HEK293T (cell line): ENCODE results near the gene HAT1.
"Not testable (repeated sequence)": the region's sequence is repeated elsewhere in the genome, so short reads cannot be mapped to it uniquely, and the experiment has no call there.

Experiments used
- CTCF ChIA-PET: fragments of 350-600 bp; formaldehyde crosslinking; extraction: SDS; loops from one replicate; lab custom pipeline; 2021; ENCODE audit warnings: antibody characterized with exemption, inconsistent platforms; lab: Yijun Ruan, JAX
- POLR2A ChIA-PET: fragments of 350-600 bp; formaldehyde crosslinking; extraction: SDS; loops from one replicate; lab custom pipeline; 2020; ENCODE audit warnings: antibody characterized with exemption, inconsistent platforms; lab: Yijun Ruan, JAX
- DNase-seq: peaks from one replicate; pipeline ENCODE4 v3.0.0; 2012; ENCODE audit warnings: mixed read lengths; ENCODE audit errors: extremely low spot score
- ARNT ChIP-seq: fragments of 450-650 bp; IDR thresholded peaks from 2 replicates; pipeline ENCODE4 v1.6.1; 2017; ENCODE audit warnings: mild to moderate bottlenecking
- BHLHE40 ChIP-seq: fragments of 450-650 bp; IDR thresholded peaks from 2 replicates; pipeline ENCODE4 v1.6.1; 2016; ENCODE audit warnings: mild to moderate bottlenecking, moderate library complexity, borderline replicate concordance
- CTBP1 ChIP-seq: fragments of 450-650 bp; IDR thresholded peaks from 2 replicates; pipeline ENCODE4 v1.6.1; 2016; ENCODE audit warnings: borderline replicate concordance
- ELF4 ChIP-seq: fragments of 450-650 bp; IDR thresholded peaks from 2 replicates; pipeline ENCODE4 v1.6.1; 2017; ENCODE audit warnings: antibody characterized with exemption
- FOXA1 ChIP-seq: fragments of 450-650 bp; IDR thresholded peaks from 2 replicates; pipeline ENCODE4 v1.6.1; 2016; ENCODE audit warnings: mild to moderate bottlenecking
- FOXK2 ChIP-seq: fragments of 450-650 bp; IDR thresholded peaks from 2 replicates; pipeline ENCODE4 v1.6.1; 2016; ENCODE audit warnings: mild to moderate bottlenecking
- FOXM1 ChIP-seq: fragments of 450-650 bp; IDR thresholded peaks from 2 replicates; pipeline ENCODE4 v1.6.1; 2017; ENCODE audit warnings: mild to moderate bottlenecking, borderline replicate concordance
- HDGF ChIP-seq: fragments of 450-650 bp; IDR thresholded peaks from 2 replicates; pipeline ENCODE4 v1.6.1; 2017; ENCODE audit warnings: antibody characterized with exemption, borderline replicate concordance
- L3MBTL2 ChIP-seq: fragments of 450-650 bp; conservative IDR thresholded peaks from 2 replicates; pipeline ENCODE4 v1.6.1; 2016; ENCODE audit warnings: mild to moderate bottlenecking
- LEF1 ChIP-seq: fragments of 450-650 bp; IDR thresholded peaks from 2 replicates; pipeline ENCODE4 v1.6.1; 2017; ENCODE audit warnings: mild to moderate bottlenecking, borderline replicate concordance
- NFRKB ChIP-seq: fragments of 450-650 bp; IDR thresholded peaks from 2 replicates; pipeline ENCODE4 v1.6.1; 2016; ENCODE audit warnings: mild to moderate bottlenecking, moderate library complexity
- SP1 ChIP-seq: fragments of 450-650 bp; IDR thresholded peaks from 2 replicates; pipeline ENCODE4 v1.6.1; 2017
- SUZ12 ChIP-seq: fragments of 450-650 bp; IDR thresholded peaks from 2 replicates; pipeline ENCODE4 v1.6.1; 2016; ENCODE audit warnings: mild to moderate bottlenecking
- TARDBP ChIP-seq: fragments of 450-650 bp; IDR thresholded peaks from 2 replicates; pipeline ENCODE4 v1.6.1; 2016
- ZNF384 ChIP-seq: fragments of 450-650 bp; IDR thresholded peaks from 2 replicates; pipeline ENCODE4 v1.6.1; 2016
- TF ChIP-seq, protein P1 (sequence below): fragments of 450-650 bp; IDR thresholded peaks from 2 replicates; pipeline ENCODE4 v1.6.1; 2016

The HAT1 gene

DNA sequence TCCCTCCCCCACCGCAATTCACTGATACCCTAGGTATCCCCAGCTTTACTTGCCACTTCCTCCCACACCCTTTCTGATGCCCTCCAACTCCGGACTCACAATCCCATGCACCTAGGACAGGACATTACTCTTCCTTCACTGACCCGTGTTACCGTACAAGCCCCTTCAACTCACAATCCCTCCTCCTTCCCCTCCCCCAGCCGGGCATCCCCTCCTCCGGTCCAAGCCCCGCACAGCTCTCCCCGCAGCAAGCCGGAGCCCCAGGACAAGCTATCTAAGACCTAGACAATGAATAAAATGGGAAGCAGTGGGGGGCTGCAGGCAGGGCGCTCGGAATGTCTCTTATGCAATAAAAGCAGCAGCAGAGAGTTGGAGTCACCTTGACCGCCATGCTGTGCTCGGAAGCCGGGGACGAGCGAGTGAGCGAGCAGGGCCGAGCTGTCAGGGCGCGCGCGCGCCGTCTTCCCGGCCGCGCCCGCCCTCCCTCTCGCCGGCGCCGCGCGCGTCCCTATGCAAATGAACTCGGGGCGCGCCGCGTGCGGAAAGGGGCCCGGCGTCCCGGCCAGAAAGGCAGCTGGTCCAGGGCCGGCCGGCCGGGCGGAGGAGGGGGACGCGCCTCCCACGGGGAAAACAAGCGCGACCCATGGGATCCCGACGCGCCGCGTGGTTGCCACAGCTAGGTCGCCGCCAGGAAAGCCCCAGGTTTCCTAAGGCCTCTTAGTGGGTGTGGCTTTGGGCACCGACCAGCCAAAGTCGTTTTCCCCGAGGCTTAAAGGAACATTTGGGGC is 28.2 kb upstream of the HAT1 start, which contains the start of gene SLC25A12:
Gene SLC25A12, minus strand, starts transcription at position 421 of the 788 bp plus-strand sequence. Its CDS starts 30 bp downstream, at position 391.
- peak; percentile 61 for TF ChIP-seq L3MBTL2
- no peak for TF ChIP-seq FOXA1
- ChIA-PET CTCF (no interaction called here), POLR2A (interaction anchor here (0.7 to 1.8 kb wide), 16 partner anchors 9 to 208 kb away, joined by 3 to 13 read pairs (median 4); partner anchors contain the start of genes DLX1, DLX2 and HAT1)

DNA sequence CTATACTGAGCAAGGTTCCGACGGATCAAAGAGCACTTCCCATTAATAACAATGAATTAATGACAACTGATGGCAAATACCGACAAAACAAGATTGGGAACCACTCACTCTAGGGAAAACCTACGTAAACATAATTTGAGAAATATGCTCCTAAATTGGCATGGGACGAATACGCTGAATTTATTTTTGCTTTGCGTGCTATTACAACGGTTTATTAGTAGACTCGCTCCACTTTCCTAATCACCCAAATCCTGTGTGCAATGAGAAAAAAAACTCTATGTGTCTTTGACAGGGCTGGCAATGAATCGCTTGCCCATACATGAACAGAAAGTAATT is 27.7 kb upstream of the HAT1 start:
- CTCF ChIA-PET, result no interaction called here
- DNase-seq, result no peak
- TF ChIP-seq ARNT, result no peak
- TF ChIP-seq, protein P1, sequence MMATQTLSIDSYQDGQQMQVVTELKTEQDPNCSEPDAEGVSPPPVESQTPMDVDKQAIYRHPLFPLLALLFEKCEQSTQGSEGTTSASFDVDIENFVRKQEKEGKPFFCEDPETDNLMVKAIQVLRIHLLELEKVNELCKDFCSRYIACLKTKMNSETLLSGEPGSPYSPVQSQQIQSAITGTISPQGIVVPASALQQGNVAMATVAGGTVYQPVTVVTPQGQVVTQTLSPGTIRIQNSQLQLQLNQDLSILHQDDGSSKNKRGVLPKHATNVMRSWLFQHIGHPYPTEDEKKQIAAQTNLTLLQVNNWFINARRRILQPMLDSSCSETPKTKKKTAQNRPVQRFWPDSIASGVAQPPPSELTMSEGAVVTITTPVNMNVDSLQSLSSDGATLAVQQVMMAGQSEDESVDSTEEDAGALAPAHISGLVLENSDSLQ, result no peak
- TF ChIP-seq BHLHE40, result no peak
- TF ChIP-seq HDGF, result no peak
- TF ChIP-seq FOXK2, result no peak
- TF ChIP-seq SP1, result no peak
- TF ChIP-seq ZNF384, result no peak
- no peak for TF ChIP-seq FOXM1
- TF ChIP-seq LEF1, result no peak
- TF ChIP-seq L3MBTL2, result no peak; the same call in 1 of the 2 replicates
- no peak for TF ChIP-seq CTBP1
- TF ChIP-seq SUZ12, result no peak
- TF ChIP-seq TARDBP, result no peak
- no peak for TF ChIP-seq ELF4
- no peak for TF ChIP-seq NFRKB
- POLR2A ChIA-PET, result interaction anchor here (0.9 to 1.8 kb wide), 10 partner anchors 9 to 208 kb away, joined by 3 to 13 read pairs (median 5); partner anchors contain the start of genes DLX1, DLX2 and HAT1

More for the DNA sequence above, 28.2 kb upstream of the HAT1 start, which contains the start of gene SLC25A12:
- peak; percentile 90 for DNase-seq

DNA sequence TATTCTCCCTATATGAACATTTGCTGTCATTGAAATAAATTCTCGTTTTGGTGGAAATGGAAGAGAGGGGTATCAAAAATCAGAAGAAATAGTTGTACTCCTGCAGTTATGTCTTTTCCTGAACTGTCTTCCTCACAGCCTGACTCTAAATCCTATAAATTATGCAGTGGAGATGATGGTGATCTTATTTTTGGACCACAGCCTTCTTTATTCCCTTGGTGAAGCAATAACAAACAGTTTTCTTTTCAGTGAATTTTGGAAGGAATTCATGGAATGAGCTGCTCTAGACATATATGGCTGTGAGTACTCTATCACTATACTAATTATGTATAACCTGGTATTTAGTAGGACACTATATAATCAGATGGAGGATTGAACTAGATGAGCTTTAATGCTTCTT is 26.5 kb upstream of the HAT1 start:
- POLR2A ChIA-PET, result interaction anchor here (1.5 kb wide), 1 partner anchor 27 kb away, joined by 4 read pairs; the partner anchor contains the start of gene HAT1
- CTCF ChIA-PET, result no interaction called here
- TF ChIP-seq, protein P1, result no peak
- TF ChIP-seq TARDBP (no peak), ARNT (no peak), LEF1 (no peak), L3MBTL2 (no peak), CTBP1 (no peak), SP1 (no peak), HDGF (no peak), ELF4 (no peak), FOXM1 (no peak)
- no peak for DNase-seq

DNA sequence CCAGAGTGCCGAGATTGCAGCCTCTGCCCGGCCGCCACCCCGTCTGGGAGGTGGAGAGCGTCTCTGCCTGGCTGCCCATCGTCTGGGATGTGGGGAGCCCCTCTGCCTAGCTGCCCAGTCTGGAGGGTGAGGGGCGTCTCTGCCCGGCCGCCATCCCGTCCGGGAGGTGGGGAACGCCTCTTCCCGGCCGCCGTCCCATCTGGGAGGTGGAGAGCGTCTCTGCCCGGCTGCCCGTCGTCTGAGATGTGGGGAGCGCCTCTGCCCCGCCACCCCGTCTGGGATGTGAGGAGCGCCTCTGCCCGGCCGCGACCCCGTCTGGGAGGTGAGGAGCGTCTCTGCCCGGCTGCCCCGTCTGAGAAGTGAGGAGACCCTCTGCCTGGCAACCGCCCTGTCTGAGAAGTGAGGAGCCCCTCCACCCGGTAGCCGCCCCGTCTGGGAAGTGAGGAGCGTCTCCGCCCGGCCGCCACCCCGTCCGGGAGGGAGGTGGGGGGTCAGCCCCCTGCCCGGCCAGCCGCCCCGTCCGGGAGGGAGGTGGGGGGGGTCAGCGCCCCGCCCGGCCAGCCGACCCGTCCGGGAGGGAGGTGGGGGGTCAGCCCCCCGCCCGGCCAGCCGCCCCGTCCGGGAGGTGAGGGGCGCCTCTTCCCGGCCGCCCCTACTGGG is 22.5 kb upstream of the HAT1 start:
- POLR2A ChIA-PET, CTCF ChIA-PET, DNase-seq: not testable (repeated sequence)

- no peak for TF ChIP-seq LEF1
- no peak for TF ChIP-seq ELF4
- TF ChIP-seq BHLHE40, result no peak
- no peak for TF ChIP-seq FOXA1
- no peak for TF ChIP-seq TARDBP
- no peak for TF ChIP-seq SUZ12
- TF ChIP-seq HDGF, result no peak
- no peak for TF ChIP-seq L3MBTL2
- TF ChIP-seq FOXM1, result no peak
- no peak for TF ChIP-seq SP1
- no peak for TF ChIP-seq FOXK2
- no peak for TF ChIP-seq ARNT
- TF ChIP-seq, protein P1, result no peak
- DNase-seq, result no peak
- POLR2A ChIA-PET, result interaction anchor here (1.5 kb wide), 1 partner anchor 9 kb away, joined by 4 read pairs; the partner anchor contains the start of gene SLC25A12
- CTCF ChIA-PET, result no interaction called here
Measured at GRCh38 chr2:171902840-171903420, 19.3 kb upstream of the HAT1 start.

GRCh38 chr2:171908235-171908634 is 14.0 kb upstream of the HAT1 start:
- POLR2A ChIA-PET, result no interaction called here
- no peak for TF ChIP-seq BHLHE40
- TF ChIP-seq, protein P1, result no peak
- TF ChIP-seq LEF1, result no peak
- TF ChIP-seq ELF4, result no peak
- no peak for TF ChIP-seq FOXA1
- no peak for TF ChIP-seq FOXK2
- no peak for TF ChIP-seq SP1
- TF ChIP-seq TARDBP, result no peak
- CTCF ChIA-PET, result interaction anchor here (0.6 kb wide), 1 partner anchor 176 kb away, joined by 3 read pairs; no protein-coding TSS in a partner anchor
- no peak for DNase-seq
